ENCODE results near the gene RGS7.

GRCh38 chr1:241074507-241074906 lies 282.5 kb downstream of the RGS7 start:
- TF ChIP-seq CTCF (IDR thresholded peaks at IDR 0.05; ENCODE audit: insufficient read depth, low read depth, low read length) (no peak), EZH2 (IDR thresholded peaks at IDR 0.05; ENCODE audit: insufficient read depth, low read length) (no peak)

Data from astrocyte (in vitro differentiated cells and primary cell).